SK-N-SH (cell line): ENCODE results near the gene DRC3. TPM values are rescaled to one million over a fixed set of nuclear protein-coding genes. Genes with fewer than 3 reads are reported as not detected.
A peak's percentile ranks its signal among the peaks of the same experiment; 100 is the strongest.

ENCODE experiments used
- CTCF ChIA-PET: fragments of 300-600, 350-600 bp; formaldehyde crosslinking; extraction: SDS; loops from one replicate; lab custom pipeline; 2021; lab: Yijun Ruan, JAX
- POLR2A ChIA-PET: fragments of 350-600 bp; sonication (Branson Sonifier 250); formaldehyde crosslinking; extraction: SDS; loops from one replicate; lab custom pipeline; 2020; ENCODE audit warnings: antibody characterized with exemption, inconsistent platforms; lab: Yijun Ruan, JAX
- DNase-seq: peaks from one replicate; pipeline ENCODE4 v3.0.0; 2012
- H2AFZ ChIP-seq: fragments of 200-600 bp; sonication (generic); 2 replicates; pipeline ENCODE4 v1.8.1; 2016; ENCODE audit warnings: antibody characterized with exemption, mild to moderate bottlenecking, low read depth
- H3F3A ChIP-seq: fragments of 200-600 bp; sonication (generic); replicated peaks from 2 replicates; pipeline ENCODE3; 2016; ENCODE audit warnings: antibody characterized with exemption, mild to moderate bottlenecking; ENCODE audit not compliant: insufficient read depth
- H3K27ac ChIP-seq, 2 experiments: fragments of 200-500 bp in 1 of 2; fragments of 200-600 bp in 1 of 2; sonication (Bioruptor generic) in 1 of 2; sonication (generic), shearing (Covaris generic) in 1 of 2; 2 replicates each; pipeline versions ENCODE4 v1.5.1 to v1.6.1; 2014 to 2016; ENCODE audit warnings: low read depth in 2 of 2, inconsistent platforms in 1 of 2, low read length in 1 of 2, mild to moderate bottlenecking in 1 of 2, mixed read lengths in 1 of 2
- H3K27me3 ChIP-seq: fragments of 200-600 bp; sonication (generic), shearing (Covaris generic); 2 replicates; pipeline ENCODE4 v1.6.1; 2016; ENCODE audit warnings: mixed run types; ENCODE audit not compliant: insufficient read depth
- H3K36me3 ChIP-seq, 2 experiments: fragments of 200-500 bp in 1 of 2; fragments of 200-600 bp in 1 of 2; sonication (Bioruptor generic) in 1 of 2; sonication (generic) in 1 of 2; replicated peaks in 1 of 2; 2 replicates each; pipeline versions ENCODE3 to v1.5.1; 2014 to 2016; ENCODE audit warnings: low read length in 1 of 2, mild to moderate bottlenecking in 1 of 2; ENCODE audit not compliant: insufficient read depth in 2 of 2, control insufficient read depth in 1 of 2
- H3K4me1 ChIP-seq, 2 experiments: fragments of 200-500 bp in 1 of 2; fragments of 200-600 bp in 1 of 2; sonication (Bioruptor generic) in 1 of 2; sonication (generic), shearing (Covaris generic) in 1 of 2; 2 replicates each; pipeline versions ENCODE4 v1.5.1 to v1.6.1; 2014 to 2016; ENCODE audit warnings: low read depth in 1 of 2, low read length in 1 of 2, mixed run types in 1 of 2; ENCODE audit not compliant: insufficient read depth in 2 of 2, control insufficient read depth in 1 of 2
- H3K4me2 ChIP-seq: fragments of 200-600 bp; sonication (generic), shearing (Covaris generic); 2 replicates; pipeline ENCODE4 v1.6.1; 2017; ENCODE audit warnings: mixed run types
- H3K4me3 ChIP-seq, 2 experiments: fragments of 200-500 bp in 1 of 2; fragments of 200-600 bp in 1 of 2; sonication (Bioruptor generic) in 1 of 2; sonication (generic), shearing (Covaris generic) in 1 of 2; 2 replicates each; pipeline versions ENCODE4 v1.5.1 to v1.8.1; 2014 to 2016; ENCODE audit warnings: low read depth in 2 of 2, inconsistent platforms in 1 of 2, low read length in 1 of 2, mild to moderate bottlenecking in 1 of 2, mixed read lengths in 1 of 2, moderate library complexity in 1 of 2
- H3K79me2 ChIP-seq: fragments of 200-600 bp; sonication (generic); 2 replicates; pipeline ENCODE4 v1.8.1; 2017; ENCODE audit warnings: mild to moderate bottlenecking; ENCODE audit not compliant: insufficient read depth
- H3K9ac ChIP-seq: fragments of 200-600 bp; sonication (generic); 2 replicates; pipeline ENCODE4 v1.6.1; 2017; ENCODE audit warnings: mixed run types
- H3K9me2 ChIP-seq: fragments of 200-600 bp; sonication (generic); 2 replicates; pipeline ENCODE4 v1.6.1; 2017; ENCODE audit warnings: mixed run types
- H3K9me3 ChIP-seq: fragments of 200-600 bp; sonication (generic); 2 replicates; pipeline ENCODE4 v1.6.1; 2017; ENCODE audit warnings: mixed run types, mild to moderate bottlenecking, moderate library complexity
- H4K20me1 ChIP-seq: fragments of 200-600 bp; sonication (generic); 2 replicates; pipeline ENCODE4 v1.6.1; 2017; ENCODE audit warnings: mild to moderate bottlenecking, mixed run types; ENCODE audit not compliant: insufficient read depth
- CTCF ChIP-seq: fragments of 200-600 bp; sonication (generic); IDR thresholded peaks from 2 replicates; pipeline ENCODE4 v1.6.1; 2017; ENCODE audit warnings: antibody characterized with exemption, mild to moderate bottlenecking, moderate library complexity
- FOSL2 ChIP-seq: IDR thresholded peaks from 2 replicates; pipeline ENCODE4 v1.4.0; 2012; ENCODE audit warnings: low read depth, mild to moderate bottlenecking, moderate library complexity, borderline replicate concordance
- FOXJ3 ChIP-seq: sonication (generic); formaldehyde crosslinking; IDR thresholded peaks from 2 replicates; pipeline ENCODE4 v1.5.1; 2020; ENCODE audit warnings: mild to moderate bottlenecking, missing genetic modification reagents
- FOXM1 ChIP-seq: IDR thresholded peaks from 2 replicates; pipeline ENCODE4 v1.4.0; 2012; ENCODE audit warnings: low read depth, mild to moderate bottlenecking
- GABPA ChIP-seq: IDR thresholded peaks from 2 replicates; pipeline ENCODE4 v1.4.0; 2012; ENCODE audit warnings: low read depth, mild to moderate bottlenecking
- IRF3 ChIP-seq: fragments of 150-350 bp; IDR thresholded peaks from 2 replicates; pipeline ENCODE4 v1.6.1; 2016; ENCODE audit warnings: mild to moderate bottlenecking, low read depth, low read length
- POLR2AphosphoS5 ChIP-seq: IDR thresholded peaks from 2 replicates; pipeline ENCODE4 v1.6.1; 2012; ENCODE audit warnings: low read depth, low read length
- RAD21 ChIP-seq: IDR thresholded peaks from 2 replicates; pipeline ENCODE4 v1.6.1; 2012; ENCODE audit warnings: mild to moderate bottlenecking, low read length
- RCOR1 ChIP-seq: fragments of 150-350 bp; IDR thresholded peaks from 2 replicates; pipeline ENCODE4 v1.6.1; 2017; ENCODE audit warnings: antibody characterized with exemption, low read length
- REST ChIP-seq: IDR thresholded peaks from 2 replicates; pipeline ENCODE4 v1.6.1; 2012; ENCODE audit warnings: mild to moderate bottlenecking, low read depth, low read length, moderate library complexity
- RFX5 ChIP-seq: IDR thresholded peaks from 2 replicates; pipeline ENCODE4 v1.6.1; 2012; ENCODE audit warnings: mild to moderate bottlenecking, improper control_type of control experiment, low read length
- RXRA ChIP-seq: IDR thresholded peaks from 2 replicates; pipeline ENCODE4 v1.4.0; 2012; ENCODE audit warnings: low read depth, mild to moderate bottlenecking, borderline replicate concordance
- SIN3A ChIP-seq: IDR thresholded peaks from 2 replicates; pipeline ENCODE4 v1.6.1; 2012; ENCODE audit warnings: low read depth, mild to moderate bottlenecking, low read length, moderate library complexity, borderline replicate concordance
- SMC3 ChIP-seq: IDR thresholded peaks from 2 replicates; pipeline ENCODE4 v1.6.1; 2012; ENCODE audit warnings: low read depth, low read length, improper control_type of control experiment
- TCF12 ChIP-seq: IDR thresholded peaks from 2 replicates; pipeline ENCODE4 v1.4.0; 2012
- USF1 ChIP-seq: IDR thresholded peaks from 2 replicates; pipeline ENCODE4 v1.4.0; 2012; ENCODE audit warnings: low read depth, borderline replicate concordance
- YY1 ChIP-seq: IDR thresholded peaks from 2 replicates; pipeline ENCODE4 v1.4.0; 2012; ENCODE audit warnings: low read depth, mild to moderate bottlenecking
- WGBS: methylation state at CpG from one replicate; pipeline ENCODE4 v1.1.6; 2017; ENCODE audit warnings: low lambda C conversion rate; 5-methylcytosine and 5-hydroxymethylcytosine counted together
- polyA plus RNA-seq, 3 experiments: library from polyadenylated mRNA; depleted of rRNA; stranded (reverse); fragments of >200 nt; gene quantifications; 2 replicates each; pipeline ENCODE4 v1.2.3, GENCODE V29; 2012

DRC3 gene
- polyA plus RNA-seq, 1 of the 3 experiments (the other 2 are of a cell fraction), result 3.6 TPM

- Histone ChIP-seq H3K79me2 (peaks cover 88% of the 10 kb centered on the region), H3K9ac (peak overlapping the region; percentile 64; the same call in 1 of the 2 replicates), H3K4me3 (no peak overlapping the region), H3K27ac (peak overlapping the region in 1 of 2 experiments; percentile 98; a peak in 3 of 4 replicates), H3K4me1 (peaks cover 22 to 26% of the 10 kb centered on the region in 2 experiments), H3K9me2 (no peaks in the 10 kb centered on the region), H3K9me3 (no peaks in the 10 kb centered on the region), H3K27me3 (no peaks in the 10 kb centered on the region), H3F3A (peaks cover 43% of the 10 kb centered on the region), H2AFZ (no peak overlapping the region), H3K36me3 (peaks cover 0 to 12% of the 10 kb centered on the region in 2 experiments), H3K4me2 (peak overlapping the region; percentile 56), H4K20me1 (no peaks in the 10 kb centered on the region)
- 90% methylated on average over 7 of the region's 7 CpGs for WGBS
- DNase-seq, result no peak
- ChIA-PET POLR2A (no interaction called here), CTCF (interaction anchor here (0.8 to 1.2 kb wide), 3 partner anchors 13 to 36 kb away, joined by 3 to 4 read pairs (median 3); no protein-coding TSS in a partner anchor)
- TF ChIP-seq POLR2AphosphoS5 (no peak), RFX5 (no peak), SMC3 (no peak), RXRA (no peak), YY1 (no peak), FOSL2 (no peak), IRF3 (no peak), FOXM1 (no peak), SIN3A (no peak), REST (no peak), TCF12 (no peak), GABPA (no peak), CTCF (no peak), RAD21 (no peak), RCOR1 (no peak), FOXJ3 (CRISPR knock-in tag) (no peak), USF1 (no peak)
Observed at GRCh38 chr17:17957584-17957916, 15.1 kb upstream of the DRC3 start.
